ENCODE data around the gene EXOC4. TPM values are rescaled to one million over a fixed set of nuclear protein-coding genes. Genes with fewer than 3 reads are reported as not detected.

Gene EXOC4
- total RNA-seq, 1 experiment from 2014 or later = 75.8 TPM

DNA sequence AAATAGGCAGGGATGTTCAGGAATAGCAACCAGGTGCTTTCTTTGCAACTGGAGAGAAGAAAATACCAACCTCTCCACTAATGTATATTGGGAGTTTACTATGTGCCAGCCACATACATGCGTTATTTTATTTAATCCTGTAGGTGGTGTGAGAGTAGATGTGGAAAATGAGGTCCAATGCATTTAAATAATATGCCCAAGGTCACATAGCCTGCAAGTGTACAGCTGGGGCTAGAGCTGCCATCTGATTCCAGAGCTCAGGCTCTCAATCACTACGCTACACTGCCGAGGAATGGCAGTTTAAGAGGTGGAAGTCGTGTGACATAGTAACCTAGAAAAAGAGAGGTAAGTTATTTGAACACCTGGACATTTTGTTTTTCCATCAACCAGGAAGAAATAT, 277.0 kb downstream of the EXOC4 start:
- Mint-ChIP-seq H3K36me3 (ENCODE audit: insufficient read depth in 1 of 3, low read depth in 3 of 3) (no peaks in the 10 kb centered on the region), H3K27me3 (ENCODE audit: low read depth) (no peaks in the 10 kb centered on the region), H3K9me3 (no peaks in the 10 kb centered on the region), H3K4me1 (peaks cover 16 to 18% of the 10 kb centered on the region in 2 experiments), H3K4me3 (no peak overlapping the region), H3K27ac (no peak overlapping the region; a peak in 1 of 7 replicates)
- Histone ChIP-seq H2BK12ac (ENCODE audit: insufficient read length, low read depth, low read length) (no peak overlapping the region), H3K14ac (ENCODE audit: insufficient read depth, low read length) (no peak overlapping the region), H3K79me2 (ENCODE audit: insufficient read depth, low read length) (no peaks in the 10 kb centered on the region), H4K5ac (ENCODE audit: insufficient read length, low read depth, low read length) (no peak overlapping the region), H3K4me2 (ENCODE audit: insufficient read depth, insufficient read length, low read length) (no peak overlapping the region), H3K4me1 (ENCODE audit: insufficient read depth, low read length) (no peaks in the 10 kb centered on the region; the same call in 1 of the 2 replicates), H3K23me2 (ENCODE audit: insufficient read length, low read depth, low read length, poor library complexity, severe bottlenecking) (no peaks in the 10 kb centered on the region), H4K8ac (replicated peaks; ENCODE audit: insufficient read length, low read depth, low read length) (no peak overlapping the region), H3K18ac (ENCODE audit: insufficient read length, low read depth, low read length) (no peak overlapping the region), H2BK120ac (ENCODE audit: low read depth, low read length, poor library complexity, severe bottlenecking) (no peak overlapping the region), H2AFZ (ENCODE audit: low read length) (no peak overlapping the region), H3K4ac (ENCODE audit: low read depth, low read length) (no peak overlapping the region), H3K27me3 (ENCODE audit: insufficient read depth, low read length) (no peaks in the 10 kb centered on the region), H3K27ac (ENCODE audit: insufficient read length, low read depth, low read length) (no peak overlapping the region), H3K9ac (ENCODE audit: extremely low read depth, insufficient read length, low read length) (no peak overlapping the region), H3K9me3 (ENCODE audit: control insufficient read depth, low read depth, low read length) (no peaks in the 10 kb centered on the region), H3K79me1 (ENCODE audit: insufficient read depth, low read depth, low read length, poor library complexity, severe bottlenecking) (no peaks in the 10 kb centered on the region), H3T11ph (ENCODE audit: low read length) (no peak overlapping the region), H4K91ac (ENCODE audit: insufficient read length, low read depth, low read length) (no peak overlapping the region), H3K23ac (ENCODE audit: insufficient read length, low read depth, low read length) (no peak overlapping the region), H2BK5ac (ENCODE audit: insufficient read length, low read length) (no peak overlapping the region), H2BK20ac (ENCODE audit: low read depth, low read length, poor library complexity, severe bottlenecking) (no peak overlapping the region), H2AK5ac (ENCODE audit: insufficient read length, low read length) (no peak overlapping the region), H3K56ac (ENCODE audit: insufficient read length, low read depth, low read length) (no peak overlapping the region), H2BK15ac (ENCODE audit: low read depth, low read length) (no peak overlapping the region), H4K20me1 (ENCODE audit: control insufficient read depth, insufficient read depth, insufficient read length) (no peaks in the 10 kb centered on the region)
- TF ChIP-seq, protein P1, sequence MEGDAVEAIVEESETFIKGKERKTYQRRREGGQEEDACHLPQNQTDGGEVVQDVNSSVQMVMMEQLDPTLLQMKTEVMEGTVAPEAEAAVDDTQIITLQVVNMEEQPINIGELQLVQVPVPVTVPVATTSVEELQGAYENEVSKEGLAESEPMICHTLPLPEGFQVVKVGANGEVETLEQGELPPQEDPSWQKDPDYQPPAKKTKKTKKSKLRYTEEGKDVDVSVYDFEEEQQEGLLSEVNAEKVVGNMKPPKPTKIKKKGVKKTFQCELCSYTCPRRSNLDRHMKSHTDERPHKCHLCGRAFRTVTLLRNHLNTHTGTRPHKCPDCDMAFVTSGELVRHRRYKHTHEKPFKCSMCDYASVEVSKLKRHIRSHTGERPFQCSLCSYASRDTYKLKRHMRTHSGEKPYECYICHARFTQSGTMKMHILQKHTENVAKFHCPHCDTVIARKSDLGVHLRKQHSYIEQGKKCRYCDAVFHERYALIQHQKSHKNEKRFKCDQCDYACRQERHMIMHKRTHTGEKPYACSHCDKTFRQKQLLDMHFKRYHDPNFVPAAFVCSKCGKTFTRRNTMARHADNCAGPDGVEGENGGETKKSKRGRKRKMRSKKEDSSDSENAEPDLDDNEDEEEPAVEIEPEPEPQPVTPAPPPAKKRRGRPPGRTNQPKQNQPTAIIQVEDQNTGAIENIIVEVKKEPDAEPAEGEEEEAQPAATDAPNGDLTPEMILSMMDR (conservative IDR thresholded peaks at IDR 0.05) = no peak
- no peak for DNase-seq
- WGBS (ENCODE audit: extremely low coverage, insufficient read length, low lambda C conversion rate) = no CpG with 5 or more reads among the region's 4 CpGs
